ENCODE data around the gene CDH10.

The CDH10 gene

DNA sequence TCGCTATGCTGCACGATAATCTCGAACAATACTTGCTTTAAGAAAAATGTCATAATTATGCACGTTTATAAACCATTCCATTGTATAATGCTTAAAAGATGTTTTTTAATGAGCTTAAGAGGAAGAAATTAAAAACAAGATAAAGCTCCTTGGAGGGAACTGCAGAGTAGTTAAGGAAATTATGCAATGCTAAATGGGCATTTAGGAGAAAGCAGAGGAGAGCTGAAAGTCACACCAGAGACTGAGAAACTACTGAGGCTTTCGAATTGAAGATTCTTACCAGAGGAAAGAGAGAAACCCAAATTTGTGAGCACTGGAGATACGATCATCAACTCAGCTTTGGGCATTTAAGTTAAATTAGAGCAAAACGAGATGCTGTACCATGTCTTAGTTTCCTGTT lies 119.4 kb downstream of the CDH10 start:
- TF ChIP-seq, protein P1, sequence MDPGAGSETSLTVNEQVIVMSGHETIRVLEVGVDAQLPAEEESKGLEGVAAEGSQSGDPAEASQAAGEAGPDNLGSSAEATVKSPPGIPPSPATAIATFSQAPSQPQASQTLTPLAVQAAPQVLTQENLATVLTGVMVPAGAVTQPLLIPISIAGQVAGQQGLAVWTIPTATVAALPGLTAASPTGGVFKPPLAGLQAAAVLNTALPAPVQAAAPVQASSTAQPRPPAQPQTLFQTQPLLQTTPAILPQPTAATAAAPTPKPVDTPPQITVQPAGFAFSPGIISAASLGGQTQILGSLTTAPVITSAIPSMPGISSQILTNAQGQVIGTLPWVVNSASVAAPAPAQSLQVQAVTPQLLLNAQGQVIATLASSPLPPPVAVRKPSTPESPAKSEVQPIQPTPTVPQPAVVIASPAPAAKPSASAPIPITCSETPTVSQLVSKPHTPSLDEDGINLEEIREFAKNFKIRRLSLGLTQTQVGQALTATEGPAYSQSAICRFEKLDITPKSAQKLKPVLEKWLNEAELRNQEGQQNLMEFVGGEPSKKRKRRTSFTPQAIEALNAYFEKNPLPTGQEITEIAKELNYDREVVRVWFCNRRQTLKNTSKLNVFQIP (CRISPR knock-in tag; IDR thresholded peaks at IDR 0.05; ENCODE audit: borderline replicate concordance, low read depth) = no peak
- TF ChIP-seq ARNTL (CRISPR knock-in tag; IDR thresholded peaks at IDR 0.05; ENCODE audit: borderline replicate concordance, low read depth) (no peak), TCF4 (CRISPR knock-in tag; IDR thresholded peaks at IDR 0.05; ENCODE audit: borderline replicate concordance) (no peak), GLIS3 (CRISPR knock-in tag; IDR thresholded peaks at IDR 0.05) (no peak), ISL1 (CRISPR knock-in tag; IDR thresholded peaks at IDR 0.05) (no peak), ZFP30 (CRISPR knock-in tag; IDR thresholded peaks at IDR 0.05) (no peak), ZFP3 (CRISPR knock-in tag; IDR thresholded peaks at IDR 0.05) (no peak), ZC3H10 (CRISPR knock-in tag; IDR thresholded peaks at IDR 0.05) (no peak), BACH2 (CRISPR knock-in tag; IDR thresholded peaks at IDR 0.05; ENCODE audit: borderline replicate concordance) (no peak), ZNF565 (CRISPR knock-in tag; conservative IDR thresholded peaks at IDR 0.05; ENCODE audit: low read depth) (no peak), PPARA (CRISPR knock-in tag; IDR thresholded peaks at IDR 0.05; ENCODE audit: borderline replicate concordance) (no peak), TOX (CRISPR knock-in tag; IDR thresholded peaks at IDR 0.05; ENCODE audit: borderline replicate concordance) (no peak), OSR1 (CRISPR knock-in tag; IDR thresholded peaks at IDR 0.05) (no peak)
- TF ChIP-seq, protein P2, sequence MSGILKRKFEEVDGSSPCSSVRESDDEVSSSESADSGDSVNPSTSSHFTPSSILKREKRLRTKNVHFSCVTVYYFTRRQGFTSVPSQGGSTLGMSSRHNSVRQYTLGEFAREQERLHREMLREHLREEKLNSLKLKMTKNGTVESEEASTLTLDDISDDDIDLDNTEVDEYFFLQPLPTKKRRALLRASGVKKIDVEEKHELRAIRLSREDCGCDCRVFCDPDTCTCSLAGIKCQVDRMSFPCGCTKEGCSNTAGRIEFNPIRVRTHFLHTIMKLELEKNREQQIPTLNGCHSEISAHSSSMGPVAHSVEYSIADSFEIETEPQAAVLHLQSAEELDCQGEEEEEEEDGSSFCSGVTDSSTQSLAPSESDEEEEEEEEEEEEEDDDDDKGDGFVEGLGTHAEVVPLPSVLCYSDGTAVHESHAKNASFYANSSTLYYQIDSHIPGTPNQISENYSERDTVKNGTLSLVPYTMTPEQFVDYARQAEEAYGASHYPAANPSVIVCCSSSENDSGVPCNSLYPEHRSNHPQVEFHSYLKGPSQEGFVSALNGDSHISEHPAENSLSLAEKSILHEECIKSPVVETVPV (CRISPR knock-in tag; IDR thresholded peaks at IDR 0.05) = no peak
- TF ChIP-seq, protein P3, sequence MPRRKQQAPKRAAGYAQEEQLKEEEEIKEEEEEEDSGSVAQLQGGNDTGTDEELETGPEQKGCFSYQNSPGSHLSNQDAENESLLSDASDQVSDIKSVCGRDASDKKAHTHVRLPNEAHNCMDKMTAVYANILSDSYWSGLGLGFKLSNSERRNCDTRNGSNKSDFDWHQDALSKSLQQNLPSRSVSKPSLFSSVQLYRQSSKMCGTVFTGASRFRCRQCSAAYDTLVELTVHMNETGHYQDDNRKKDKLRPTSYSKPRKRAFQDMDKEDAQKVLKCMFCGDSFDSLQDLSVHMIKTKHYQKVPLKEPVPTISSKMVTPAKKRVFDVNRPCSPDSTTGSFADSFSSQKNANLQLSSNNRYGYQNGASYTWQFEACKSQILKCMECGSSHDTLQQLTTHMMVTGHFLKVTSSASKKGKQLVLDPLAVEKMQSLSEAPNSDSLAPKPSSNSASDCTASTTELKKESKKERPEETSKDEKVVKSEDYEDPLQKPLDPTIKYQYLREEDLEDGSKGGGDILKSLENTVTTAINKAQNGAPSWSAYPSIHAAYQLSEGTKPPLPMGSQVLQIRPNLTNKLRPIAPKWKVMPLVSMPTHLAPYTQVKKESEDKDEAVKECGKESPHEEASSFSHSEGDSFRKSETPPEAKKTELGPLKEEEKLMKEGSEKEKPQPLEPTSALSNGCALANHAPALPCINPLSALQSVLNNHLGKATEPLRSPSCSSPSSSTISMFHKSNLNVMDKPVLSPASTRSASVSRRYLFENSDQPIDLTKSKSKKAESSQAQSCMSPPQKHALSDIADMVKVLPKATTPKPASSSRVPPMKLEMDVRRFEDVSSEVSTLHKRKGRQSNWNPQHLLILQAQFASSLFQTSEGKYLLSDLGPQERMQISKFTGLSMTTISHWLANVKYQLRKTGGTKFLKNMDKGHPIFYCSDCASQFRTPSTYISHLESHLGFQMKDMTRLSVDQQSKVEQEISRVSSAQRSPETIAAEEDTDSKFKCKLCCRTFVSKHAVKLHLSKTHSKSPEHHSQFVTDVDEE (CRISPR knock-in tag; IDR thresholded peaks at IDR 0.05) = no peak
- TF ChIP-seq, protein P4, sequence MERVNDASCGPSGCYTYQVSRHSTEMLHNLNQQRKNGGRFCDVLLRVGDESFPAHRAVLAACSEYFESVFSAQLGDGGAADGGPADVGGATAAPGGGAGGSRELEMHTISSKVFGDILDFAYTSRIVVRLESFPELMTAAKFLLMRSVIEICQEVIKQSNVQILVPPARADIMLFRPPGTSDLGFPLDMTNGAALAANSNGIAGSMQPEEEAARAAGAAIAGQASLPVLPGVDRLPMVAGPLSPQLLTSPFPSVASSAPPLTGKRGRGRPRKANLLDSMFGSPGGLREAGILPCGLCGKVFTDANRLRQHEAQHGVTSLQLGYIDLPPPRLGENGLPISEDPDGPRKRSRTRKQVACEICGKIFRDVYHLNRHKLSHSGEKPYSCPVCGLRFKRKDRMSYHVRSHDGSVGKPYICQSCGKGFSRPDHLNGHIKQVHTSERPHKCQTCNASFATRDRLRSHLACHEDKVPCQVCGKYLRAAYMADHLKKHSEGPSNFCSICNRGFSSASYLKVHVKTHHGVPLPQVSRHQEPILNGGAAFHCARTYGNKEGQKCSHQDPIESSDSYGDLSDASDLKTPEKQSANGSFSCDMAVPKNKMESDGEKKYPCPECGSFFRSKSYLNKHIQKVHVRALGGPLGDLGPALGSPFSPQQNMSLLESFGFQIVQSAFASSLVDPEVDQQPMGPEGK (CRISPR knock-in tag; IDR thresholded peaks at IDR 0.05; ENCODE audit: borderline replicate concordance) = no peak
- TF ChIP-seq, protein P5, sequence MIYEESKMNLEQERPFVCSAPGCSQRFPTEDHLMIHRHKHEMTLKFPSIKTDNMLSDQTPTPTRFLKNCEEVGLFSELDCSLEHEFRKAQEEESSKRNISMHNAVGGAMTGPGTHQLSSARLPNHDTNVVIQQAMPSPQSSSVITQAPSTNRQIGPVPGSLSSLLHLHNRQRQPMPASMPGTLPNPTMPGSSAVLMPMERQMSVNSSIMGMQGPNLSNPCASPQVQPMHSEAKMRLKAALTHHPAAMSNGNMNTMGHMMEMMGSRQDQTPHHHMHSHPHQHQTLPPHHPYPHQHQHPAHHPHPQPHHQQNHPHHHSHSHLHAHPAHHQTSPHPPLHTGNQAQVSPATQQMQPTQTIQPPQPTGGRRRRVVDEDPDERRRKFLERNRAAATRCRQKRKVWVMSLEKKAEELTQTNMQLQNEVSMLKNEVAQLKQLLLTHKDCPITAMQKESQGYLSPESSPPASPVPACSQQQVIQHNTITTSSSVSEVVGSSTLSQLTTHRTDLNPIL (CRISPR knock-in tag; IDR thresholded peaks at IDR 0.05; ENCODE audit: low read depth) = no peak

DNA sequence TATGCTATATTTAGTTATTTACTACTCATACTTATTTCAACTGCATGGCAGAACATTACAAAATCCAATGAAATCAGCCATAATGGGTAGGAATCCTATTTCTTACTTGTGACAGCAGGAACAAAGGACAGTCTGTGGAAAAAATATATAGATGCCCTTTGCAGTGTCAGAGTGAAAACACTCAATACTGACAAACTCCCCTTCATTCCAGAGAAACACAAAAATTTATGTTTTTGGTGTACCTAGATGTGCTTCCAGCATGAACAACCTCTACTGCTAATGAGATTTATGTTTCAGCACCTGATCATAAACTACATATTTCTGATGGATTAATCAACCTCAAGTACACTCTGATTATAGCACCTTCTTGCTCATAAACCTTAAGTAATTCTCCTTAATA lies 132.4 kb downstream of the CDH10 start:
- TF ChIP-seq ZNF70 (CRISPR knock-in tag; IDR thresholded peaks at IDR 0.05) = no peak
- ATAC-seq = no peak

More for the DNA sequence above, 119.4 kb downstream of the CDH10 start:
- ATAC-seq = no peak

DNA sequence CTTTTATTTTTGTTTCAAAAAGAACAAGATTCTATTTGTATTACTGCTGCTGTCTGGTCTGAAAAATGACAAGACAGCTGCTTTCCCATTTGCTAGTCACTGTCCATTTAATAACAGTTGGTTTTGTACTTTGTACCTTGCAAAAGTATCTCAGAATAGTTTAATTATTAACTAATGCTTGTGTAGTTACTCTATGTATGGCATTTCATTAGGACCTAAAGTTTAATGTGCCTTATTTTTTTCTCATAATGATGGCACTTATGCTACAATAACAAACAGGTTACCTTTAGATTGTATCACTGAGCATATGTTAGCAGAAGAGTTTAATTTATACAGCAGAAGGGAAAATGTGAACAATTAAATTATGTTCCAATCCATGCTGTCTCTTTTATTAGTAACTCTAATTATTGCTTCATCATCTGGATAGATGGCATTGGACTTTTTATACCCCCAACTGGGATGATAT lies 134.2 kb downstream of the CDH10 start:
- TF ChIP-seq CSDC2 (CRISPR knock-in tag; IDR thresholded peaks at IDR 0.05) (no peak), ARNTL (CRISPR knock-in tag; IDR thresholded peaks at IDR 0.05; ENCODE audit: borderline replicate concordance, low read depth) (no peak), PPARA (CRISPR knock-in tag; IDR thresholded peaks at IDR 0.05; ENCODE audit: borderline replicate concordance) (no peak)
- TF ChIP-seq, protein P5 (CRISPR knock-in tag; IDR thresholded peaks at IDR 0.05; ENCODE audit: low read depth) = no peak
- TF ChIP-seq, protein P3 (CRISPR knock-in tag; IDR thresholded peaks at IDR 0.05) = no peak
- ATAC-seq = no peak
